ENCODE results near the gene UBR4. TPM values are rescaled to one million over a fixed set of nuclear protein-coding genes. Genes with fewer than 3 reads are reported as not detected.

The UBR4 gene
- total RNA-seq, 1 experiment from 2014 or later: 131 TPM

DNA sequence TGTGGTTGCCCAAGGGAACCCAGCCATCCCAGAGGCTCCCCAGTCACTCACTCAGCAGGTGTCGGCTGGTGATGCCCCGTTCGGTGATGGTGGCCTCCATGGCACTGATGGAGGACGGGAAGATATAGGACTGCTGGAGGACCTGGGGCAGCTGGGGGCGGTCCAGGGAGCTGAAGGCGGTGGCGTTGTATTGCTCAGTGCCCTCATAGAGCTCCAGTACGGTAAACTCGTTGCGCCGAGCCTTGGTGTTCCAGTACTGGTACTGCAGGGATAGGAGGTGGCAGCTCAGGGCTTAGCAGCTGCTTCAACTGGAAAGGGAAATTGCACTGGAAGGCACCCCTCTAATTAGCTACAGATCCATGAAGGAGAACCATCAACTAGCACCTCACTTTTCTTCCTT is 12.5 kb upstream of the UBR4 start:
- Histone ChIP-seq H3K9me3 (ENCODE audit: control insufficient read depth, low read depth, low read length) (no peaks in the 10 kb centered on the region), H3K27ac (ENCODE audit: insufficient read length, low read depth, low read length) (no peak overlapping the region), H3T11ph (ENCODE audit: low read length) (no peak overlapping the region), H4K91ac (ENCODE audit: insufficient read length, low read depth, low read length) (no peak overlapping the region), H4K20me1 (ENCODE audit: control insufficient read depth, insufficient read depth, insufficient read length) (no peaks in the 10 kb centered on the region), H2BK5ac (ENCODE audit: insufficient read length, low read length) (no peak overlapping the region), H3K18ac (ENCODE audit: insufficient read length, low read depth, low read length) (no peak overlapping the region), H3K79me2 (ENCODE audit: insufficient read depth, low read length) (no peaks in the 10 kb centered on the region), H2BK12ac (ENCODE audit: insufficient read length, low read depth, low read length) (no peak overlapping the region), H3K14ac (ENCODE audit: insufficient read depth, low read length) (no peak overlapping the region), H2BK15ac (ENCODE audit: low read depth, low read length) (no peak overlapping the region), H2AFZ (ENCODE audit: low read length) (no peak overlapping the region), H2AK5ac (ENCODE audit: insufficient read length, low read length) (no peak overlapping the region), H4K8ac (replicated peaks; ENCODE audit: insufficient read length, low read depth, low read length) (no peak overlapping the region), H3K56ac (ENCODE audit: insufficient read length, low read depth, low read length) (no peak overlapping the region), H3K79me1 (ENCODE audit: insufficient read depth, low read depth, low read length, poor library complexity, severe bottlenecking) (no peaks in the 10 kb centered on the region), H3K23me2 (ENCODE audit: insufficient read length, low read depth, low read length, poor library complexity, severe bottlenecking) (no peaks in the 10 kb centered on the region), H2BK20ac (ENCODE audit: low read depth, low read length, poor library complexity, severe bottlenecking) (no peak overlapping the region), H3K4me1 (ENCODE audit: insufficient read depth, low read length) (no peaks in the 10 kb centered on the region), H2BK120ac (ENCODE audit: low read depth, low read length, poor library complexity, severe bottlenecking) (no peak overlapping the region), H3K9ac (ENCODE audit: extremely low read depth, insufficient read length, low read length) (no peak overlapping the region), H4K5ac (ENCODE audit: insufficient read length, low read depth, low read length) (no peak overlapping the region), H3K4ac (ENCODE audit: low read depth, low read length) (no peak overlapping the region), H3K27me3 (ENCODE audit: insufficient read depth, low read length) (no peaks in the 10 kb centered on the region), H3K4me2 (ENCODE audit: insufficient read depth, insufficient read length, low read length) (no peak overlapping the region), H3K23ac (ENCODE audit: insufficient read length, low read depth, low read length) (no peak overlapping the region)
- Mint-ChIP-seq H3K9me3 (no peaks in the 10 kb centered on the region), H3K4me3 (no peak overlapping the region), H3K27me3 (ENCODE audit: low read depth) (no peaks in the 10 kb centered on the region), H3K36me3 (ENCODE audit: insufficient read depth in 1 of 3, low read depth in 3 of 3) (peaks cover 42 to 95% (median 79%) of the 10 kb centered on the region in 3 experiments; a peak in 6 of 7 replicates), H3K27ac (no peak overlapping the region), H3K4me1 (no peaks in the 10 kb centered on the region)
- DNase-seq: no peak
- WGBS (ENCODE audit: extremely low coverage, insufficient read length, low lambda C conversion rate): no CpG with 5 or more reads among the region's 11 CpGs
- TF ChIP-seq, protein P1, sequence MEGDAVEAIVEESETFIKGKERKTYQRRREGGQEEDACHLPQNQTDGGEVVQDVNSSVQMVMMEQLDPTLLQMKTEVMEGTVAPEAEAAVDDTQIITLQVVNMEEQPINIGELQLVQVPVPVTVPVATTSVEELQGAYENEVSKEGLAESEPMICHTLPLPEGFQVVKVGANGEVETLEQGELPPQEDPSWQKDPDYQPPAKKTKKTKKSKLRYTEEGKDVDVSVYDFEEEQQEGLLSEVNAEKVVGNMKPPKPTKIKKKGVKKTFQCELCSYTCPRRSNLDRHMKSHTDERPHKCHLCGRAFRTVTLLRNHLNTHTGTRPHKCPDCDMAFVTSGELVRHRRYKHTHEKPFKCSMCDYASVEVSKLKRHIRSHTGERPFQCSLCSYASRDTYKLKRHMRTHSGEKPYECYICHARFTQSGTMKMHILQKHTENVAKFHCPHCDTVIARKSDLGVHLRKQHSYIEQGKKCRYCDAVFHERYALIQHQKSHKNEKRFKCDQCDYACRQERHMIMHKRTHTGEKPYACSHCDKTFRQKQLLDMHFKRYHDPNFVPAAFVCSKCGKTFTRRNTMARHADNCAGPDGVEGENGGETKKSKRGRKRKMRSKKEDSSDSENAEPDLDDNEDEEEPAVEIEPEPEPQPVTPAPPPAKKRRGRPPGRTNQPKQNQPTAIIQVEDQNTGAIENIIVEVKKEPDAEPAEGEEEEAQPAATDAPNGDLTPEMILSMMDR (conservative IDR thresholded peaks at IDR 0.05): no peak
